K562 treated with DMSO at 1 percent for 12 hours (cell line): ENCODE results near the gene ZNF180. TPM values are rescaled to one million over a fixed set of nuclear protein-coding genes. Genes with fewer than 3 reads are reported as not detected.

Experiments
- total RNA-seq: library from RNA; unstranded; fragments of 300-600 nt; gene quantifications from 2 replicates; pipeline ENCODE4 v1.2.3, GENCODE V29; 2022; ENCODE audit not compliant: insufficient read depth

ZNF180 gene
- total RNA-seq, result 1.0 and 5.4 TPM in 2 replicates

GRCh38 chr19:44499962-44500949, at the start of gene ZNF180:
TSS of gene ZNF180 (minus strand) at chr19:44500522. CDS start at chr19:44497334, 3,188 bp downstream.

GRCh38 chr19:44529536-44529935, 29.2 kb upstream of the ZNF180 start, which contains the start of gene CEACAM20:
TSS of gene CEACAM20 (minus strand) at chr19:44529675. CDS start at chr19:44529509, 166 bp downstream.

GRCh38 chr19:44447916-44448674, 52.2 kb downstream of the ZNF180 start, which contains the start of gene ZNF229:
TSS of gene ZNF229 (minus strand) at chr19:44448472. CDS start at chr19:44442847, 5,625 bp downstream.

Other genes starting within 250 kb of the ZNF180 start
- 0.53 TPM in 1 of 2 replicates, not detected in the other for gene ZNF233, start 240.6 kb downstream of the ZNF180 start, total RNA-seq
- 0.49 and 0.59 TPM in 2 replicates for gene ZNF235, start 195.5 kb downstream of the ZNF180 start, total RNA-seq
- gene ZNF112, start 143.8 kb downstream of the ZNF180 start, total RNA-seq, result 0.37 TPM in 1 of 2 replicates, not detected in the other
- 0.38 TPM in 1 of 2 replicates, not detected in the other for gene ZNF285, start 98.9 kb downstream of the ZNF180 start, total RNA-seq
- 0.36 and 3.2 TPM in 2 replicates for gene ZNF229, start 52.0 kb downstream of the ZNF180 start, total RNA-seq
- not detected in 2 replicates for gene CEACAM20, start 29.2 kb upstream of the ZNF180 start, total RNA-seq
- gene IGSF23, start 113.0 kb upstream of the ZNF180 start, total RNA-seq, result not detected in 2 replicates
- 6.4 and 18.5 TPM in 2 replicates for gene PVR, start 143.4 kb upstream of the ZNF180 start, total RNA-seq
- 2.2 and 4.8 TPM in 2 replicates for gene CEACAM19, start 171.0 kb upstream of the ZNF180 start, total RNA-seq
- gene CEACAM16, start 198.6 kb upstream of the ZNF180 start, total RNA-seq, result not detected in 2 replicates
- gene BCL3, start 248.2 kb upstream of the ZNF180 start, total RNA-seq, result 20.0 and 22.6 TPM in 2 replicates